Liver (tissue), 9 donors: ENCODE data around the gene TCFL5. TPM values are rescaled to one million over a fixed set of nuclear protein-coding genes. Genes with fewer than 3 reads are reported as not detected.

Source experiments
- DNase-seq: peaks from one replicate; pipeline ENCODE4 v3.0.0-alpha.2; 2017; ENCODE audit warnings: low spot score
- H3K27ac ChIP-seq, 2 donors: one replicate each; pipeline ENCODE4 v1.7.0; 2013; ENCODE audit warnings: inconsistent platforms in 2 of 2, low read length in 2 of 2, control low read depth in 1 of 2, low read depth in 1 of 2, mild to moderate bottlenecking in 1 of 2
- H3K27me3 ChIP-seq, 4 donors: one replicate each; pipeline versions ENCODE4 v1.6.1 to v1.7.0; 2013; ENCODE audit warnings: low read length in 3 of 4, inconsistent platforms in 1 of 4, mild to moderate bottlenecking in 1 of 4, moderate library complexity in 1 of 4; ENCODE audit not compliant: control insufficient read depth in 4 of 4, insufficient read depth in 4 of 4
- H3K36me3 ChIP-seq, 4 donors: one replicate each; pipeline versions ENCODE4 v1.6.1 to v1.7.0; 2013; ENCODE audit warnings: low read length in 3 of 4, mild to moderate bottlenecking in 3 of 4, low read depth in 1 of 4, moderate library complexity in 1 of 4; ENCODE audit not compliant: control insufficient read depth in 4 of 4, insufficient read depth in 3 of 4
- H3K4me1 ChIP-seq, 4 donors: one replicate each; pipeline versions ENCODE4 v1.6.1 to v1.7.0; 2013; ENCODE audit warnings: low read length in 3 of 4, mild to moderate bottlenecking in 3 of 4, moderate library complexity in 1 of 4; ENCODE audit not compliant: control insufficient read depth in 4 of 4, insufficient read depth in 4 of 4
- H3K4me3 ChIP-seq, 3 donors: one replicate each; pipeline versions ENCODE4 v1.6.1 to v1.7.0; 2013; ENCODE audit warnings: low read length in 3 of 3, control low read depth in 1 of 3, low read depth in 1 of 3, mild to moderate bottlenecking in 1 of 3
- H3K9ac ChIP-seq, 2 donors: one replicate each; pipeline ENCODE4 v1.7.0; 2013; ENCODE audit warnings: low read length in 2 of 2, mild to moderate bottlenecking in 2 of 2, moderate library complexity in 2 of 2, control low read depth in 1 of 2, low read depth in 1 of 2
- H3K9me3 ChIP-seq, 4 donors: one replicate each; pipeline versions ENCODE4 v1.6.1 to v1.7.0; 2013; ENCODE audit warnings: low read length in 3 of 4; ENCODE audit not compliant: control insufficient read depth in 4 of 4
- CTCF ChIP-seq: fragments of 150-350 bp; IDR thresholded peaks from 2 replicates; pipeline ENCODE4 v1.5.1; 2017; ENCODE audit warnings: improper control_type of control experiment, low read depth, low read length; ENCODE audit not compliant: missing input control
- EGR1 ChIP-seq, 2 donors: IDR thresholded peaks; 2 replicates each; pipeline ENCODE4 v1.6.1; 2016 to 2018; ENCODE audit warnings: antibody characterized with exemption in 2 of 2, low read depth in 2 of 2
- FOXA1 ChIP-seq: IDR thresholded peaks from 2 replicates; pipeline ENCODE4 v1.6.1; 2016; ENCODE audit warnings: antibody characterized with exemption
- FOXA2 ChIP-seq: IDR thresholded peaks from 2 replicates; pipeline ENCODE4 v1.6.1; 2016; ENCODE audit warnings: antibody characterized with exemption
- GABPA ChIP-seq, 2 donors: IDR thresholded peaks in 1 of 2; conservative IDR thresholded peaks in 1 of 2; 2 replicates each; pipeline ENCODE4 v1.6.1; 2016; ENCODE audit warnings: antibody characterized with exemption in 2 of 2, mild to moderate bottlenecking in 1 of 2, moderate library complexity in 1 of 2
- HNF4G ChIP-seq: IDR thresholded peaks from 2 replicates; pipeline ENCODE4 v1.6.1; 2016; ENCODE audit warnings: antibody characterized with exemption
- JUND ChIP-seq, 2 donors: IDR thresholded peaks; 2 replicates each; pipeline ENCODE4 v1.6.1; 2016; ENCODE audit warnings: antibody characterized with exemption in 2 of 2
- MAX ChIP-seq: IDR thresholded peaks from 2 replicates; pipeline ENCODE4 v1.6.1; 2016; ENCODE audit warnings: antibody characterized with exemption
- NR2F2 ChIP-seq: IDR thresholded peaks from 2 replicates; pipeline ENCODE4 v1.6.1; 2016; ENCODE audit warnings: antibody characterized with exemption
- RAD21 ChIP-seq, 2 donors: IDR thresholded peaks; 2 replicates each; pipeline ENCODE4 v1.6.1; 2016; ENCODE audit warnings: antibody characterized with exemption in 2 of 2, mild to moderate bottlenecking in 2 of 2
- RXRA ChIP-seq, 2 donors: IDR thresholded peaks; 2 replicates each; pipeline ENCODE4 v1.6.1; 2017 to 2018; ENCODE audit warnings: antibody characterized with exemption in 2 of 2, mild to moderate bottlenecking in 1 of 2
- SP1 ChIP-seq: IDR thresholded peaks from 2 replicates; pipeline ENCODE4 v1.6.1; 2018; ENCODE audit warnings: antibody characterized with exemption, mild to moderate bottlenecking
- TAF1 ChIP-seq: conservative IDR thresholded peaks from 2 replicates; pipeline ENCODE4 v1.6.1; 2016; ENCODE audit warnings: antibody characterized with exemption, mild to moderate bottlenecking
- YY1 ChIP-seq: IDR thresholded peaks from 2 replicates; pipeline ENCODE4 v1.6.1; 2016; ENCODE audit warnings: antibody characterized with exemption, mild to moderate bottlenecking
- WGBS: extraction: QIAGEN DNeasy Blood & Tissue Kit; methylation state at CpG from one replicate; pipeline ENCODE4 v1.1.7; 2013; 5-methylcytosine and 5-hydroxymethylcytosine counted together
- polyA plus RNA-seq, 2 donors: library from polyadenylated mRNA; stranded (reverse) in 1 of 2; unstranded in 1 of 2; fragments of 200-250 nt in 1 of 2; fragments of >200 nt in 1 of 2; fragmentation: Nextera tagmentation in 1 of 2; extraction: Ambion mirVana in 1 of 2; gene quantifications; one replicate each; pipeline versions ENCODE4 v1.2.1 to v1.2.3, GENCODE V29; 2013 to 2015
- total RNA-seq, 2 donors: library from RNA; depleted of rRNA; stranded (reverse); fragments of >200 nt; gene quantifications; one replicate each; pipeline ENCODE4 v1.2.3, GENCODE V29; 2014
- TF ChIP-seq, protein P1 (sequence below): IDR thresholded peaks from 2 replicates; pipeline ENCODE4 v1.6.1; 2016; ENCODE audit warnings: antibody characterized with exemption, mild to moderate bottlenecking
- TF ChIP-seq, protein P2 (sequence below): IDR thresholded peaks from 2 replicates; pipeline ENCODE4 v1.6.1; 2016; ENCODE audit warnings: antibody characterized with exemption
- donor health status: healthy.
- donor health status: healthy.
- donor health status: healthy.
- donor health status: healthy.
- donor health status: healthy.

The TCFL5 gene
- total and polyA plus RNA-seq, 4 donors = 0.79 to 3.8 (median 2.2) TPM

DNA sequence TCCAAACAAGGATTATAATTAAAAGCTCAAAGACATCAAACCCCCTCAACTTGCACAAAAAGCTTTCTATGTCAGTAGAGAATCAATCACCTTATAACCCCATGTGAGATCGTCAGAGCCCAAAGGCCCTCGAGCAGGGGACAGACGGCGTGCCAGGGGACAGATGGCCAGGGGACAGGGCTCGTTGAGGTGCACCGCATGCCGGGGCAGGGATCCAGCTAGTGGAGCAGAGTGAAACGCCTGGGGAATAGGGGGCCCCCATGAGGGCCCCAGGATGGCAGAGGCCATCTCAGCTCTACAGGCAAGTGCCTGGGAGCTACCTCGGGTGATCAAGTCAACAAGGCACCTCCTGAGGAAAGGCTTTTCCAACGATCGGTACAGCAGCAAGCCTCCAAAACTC lies 36.0 kb upstream of the TCFL5 start (continued):
- no peak for TF ChIP-seq TAF1

- Histone ChIP-seq H3K4me1 (peaks cover 5 to 21% (median 13%) of the 10 kb centered on the region in 4 donors), H3K9ac (no peak overlapping the region), H3K27ac (no peak overlapping the region), H3K36me3 (peaks cover 8 to 49% (median 34%) of the 10 kb centered on the region in 4 donors), H3K4me3 (no peak overlapping the region), H3K27me3 (no peaks in the 10 kb centered on the region), H3K9me3 (no peaks in the 10 kb centered on the region)
- no peak for DNase-seq
- WGBS = 97% methylated on average over 16 of the region's 16 CpGs
- no peak for TF ChIP-seq NR2F2
- TF ChIP-seq, protein P1, sequence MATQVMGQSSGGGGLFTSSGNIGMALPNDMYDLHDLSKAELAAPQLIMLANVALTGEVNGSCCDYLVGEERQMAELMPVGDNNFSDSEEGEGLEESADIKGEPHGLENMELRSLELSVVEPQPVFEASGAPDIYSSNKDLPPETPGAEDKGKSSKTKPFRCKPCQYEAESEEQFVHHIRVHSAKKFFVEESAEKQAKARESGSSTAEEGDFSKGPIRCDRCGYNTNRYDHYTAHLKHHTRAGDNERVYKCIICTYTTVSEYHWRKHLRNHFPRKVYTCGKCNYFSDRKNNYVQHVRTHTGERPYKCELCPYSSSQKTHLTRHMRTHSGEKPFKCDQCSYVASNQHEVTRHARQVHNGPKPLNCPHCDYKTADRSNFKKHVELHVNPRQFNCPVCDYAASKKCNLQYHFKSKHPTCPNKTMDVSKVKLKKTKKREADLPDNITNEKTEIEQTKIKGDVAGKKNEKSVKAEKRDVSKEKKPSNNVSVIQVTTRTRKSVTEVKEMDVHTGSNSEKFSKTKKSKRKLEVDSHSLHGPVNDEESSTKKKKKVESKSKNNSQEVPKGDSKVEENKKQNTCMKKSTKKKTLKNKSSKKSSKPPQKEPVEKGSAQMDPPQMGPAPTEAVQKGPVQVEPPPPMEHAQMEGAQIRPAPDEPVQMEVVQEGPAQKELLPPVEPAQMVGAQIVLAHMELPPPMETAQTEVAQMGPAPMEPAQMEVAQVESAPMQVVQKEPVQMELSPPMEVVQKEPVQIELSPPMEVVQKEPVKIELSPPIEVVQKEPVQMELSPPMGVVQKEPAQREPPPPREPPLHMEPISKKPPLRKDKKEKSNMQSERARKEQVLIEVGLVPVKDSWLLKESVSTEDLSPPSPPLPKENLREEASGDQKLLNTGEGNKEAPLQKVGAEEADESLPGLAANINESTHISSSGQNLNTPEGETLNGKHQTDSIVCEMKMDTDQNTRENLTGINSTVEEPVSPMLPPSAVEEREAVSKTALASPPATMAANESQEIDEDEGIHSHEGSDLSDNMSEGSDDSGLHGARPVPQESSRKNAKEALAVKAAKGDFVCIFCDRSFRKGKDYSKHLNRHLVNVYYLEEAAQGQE = no peak
- no peak for TF ChIP-seq EGR1 (IDR thresholded peaks at IDR 0.05; ENCODE audit: low read depth in 2 of 2)
- no peak for TF ChIP-seq MAX
- no peak for TF ChIP-seq RAD21 (IDR thresholded peaks at IDR 0.05)
- no peak for TF ChIP-seq HNF4G
- no peak for TF ChIP-seq YY1
- TF ChIP-seq FOXA1 = no peak
- TF ChIP-seq RXRA (IDR thresholded peaks at IDR 0.05) = no peak
- no peak for TF ChIP-seq GABPA (IDR thresholded peaks at IDR 0.05 in 1 of 2, conservative IDR thresholded peaks at IDR 0.05 in 1 of 2)
- no peak for TF ChIP-seq JUND (IDR thresholded peaks at IDR 0.05)
These were observed 34.9 kb upstream of the TCFL5 start for GRCh38 chr20:62896526-62896925.

DNA sequence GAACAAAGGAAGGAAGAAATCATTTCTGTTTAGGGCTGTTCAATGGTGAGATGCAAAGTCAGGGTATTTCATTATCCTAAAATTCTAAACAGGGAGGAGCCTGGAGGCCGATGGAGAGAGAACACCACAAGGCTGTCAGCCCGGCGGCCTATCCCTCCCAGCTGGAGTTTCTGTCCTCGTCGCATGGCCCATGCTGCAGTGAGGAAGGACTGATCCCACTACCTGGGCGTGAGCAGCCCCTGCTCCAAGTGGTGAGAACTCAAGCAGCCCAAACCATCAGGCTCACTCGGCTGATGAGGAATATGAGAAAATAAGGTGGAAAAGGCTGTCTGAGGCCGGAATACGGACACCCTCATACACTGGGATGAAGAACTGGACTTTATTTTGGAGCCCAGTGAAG lies 33.9 kb upstream of the TCFL5 start:
- Histone ChIP-seq H3K9me3 (no peaks in the 10 kb centered on the region), H3K27ac (no peak overlapping the region), H3K9ac (no peak overlapping the region), H3K4me3 (no peak overlapping the region), H3K4me1 (peaks cover 5 to 13% (median 10%) of the 10 kb centered on the region in 4 donors), H3K36me3 (peaks cover 11 to 59% (median 43%) of the 10 kb centered on the region in 4 donors), H3K27me3 (no peaks in the 10 kb centered on the region)
- WGBS = 97% methylated on average over 9 of the region's 9 CpGs
- TF ChIP-seq RXRA (IDR thresholded peaks at IDR 0.05) (no peak), RAD21 (IDR thresholded peaks at IDR 0.05) (no peak)
- TF ChIP-seq, protein P2, sequence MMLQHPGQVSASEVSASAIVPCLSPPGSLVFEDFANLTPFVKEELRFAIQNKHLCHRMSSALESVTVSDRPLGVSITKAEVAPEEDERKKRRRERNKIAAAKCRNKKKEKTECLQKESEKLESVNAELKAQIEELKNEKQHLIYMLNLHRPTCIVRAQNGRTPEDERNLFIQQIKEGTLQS = no peak
- DNase-seq = no peak

- no peak for DNase-seq
- H3K27me3 ChIP-seq = no peaks in the 10 kb centered on the region
- H3K9me3 ChIP-seq = no peaks in the 10 kb centered on the region
- no peak overlapping the region for H3K9ac ChIP-seq
- H3K4me3 ChIP-seq = no peak overlapping the region
- WGBS = 95% methylated on average over 14 of the region's 14 CpGs
- peaks cover 0 to 5% (median 4%) of the 10 kb centered on the region in 4 donors for H3K4me1 ChIP-seq
- H3K27ac ChIP-seq = no peak overlapping the region
- peaks cover 11 to 69% (median 51%) of the 10 kb centered on the region in 4 donors for H3K36me3 ChIP-seq
- no peak for TF ChIP-seq CTCF
- no peak for TF ChIP-seq HNF4G
- TF ChIP-seq MAX = no peak
- no peak for TF ChIP-seq GABPA (IDR thresholded peaks at IDR 0.05 in 1 of 2, conservative IDR thresholded peaks at IDR 0.05 in 1 of 2)
- TF ChIP-seq SP1 = no peak
- TF ChIP-seq FOXA2 = no peak
- no peak for TF ChIP-seq RXRA (IDR thresholded peaks at IDR 0.05)
- no peak for TF ChIP-seq EGR1 (IDR thresholded peaks at IDR 0.05; ENCODE audit: low read depth in 2 of 2)
- TF ChIP-seq, protein P1 = no peak
- TF ChIP-seq, protein P2 = no peak
- TF ChIP-seq YY1 = no peak
- no peak for TF ChIP-seq RAD21 (IDR thresholded peaks at IDR 0.05)
These were observed 32.6 kb upstream of the TCFL5 start for GRCh38 chr20:62894261-62894660.
